Right lobe of liver (tissue), 6 donors: ENCODE measurements around the gene HOXD3. TPM values are rescaled to one million over a fixed set of nuclear protein-coding genes. Genes with fewer than 3 reads are reported as not detected.

Source experiments
- ATAC-seq, 4 donors: fragments of 200-7000 bp; cut with Tn5 transposase; one replicate each; pipeline ENCODE4 v1.9.1; 2020; ENCODE audit warnings: mild to moderate bottlenecking in 4 of 4, moderate library complexity in 4 of 4
- DNase-seq, 3 donors: peaks; one replicate each; pipeline ENCODE4 v3.0.0-alpha.2; 2020
- H3K27ac ChIP-seq, 3 donors: fragments of 200-600 bp; one replicate each; pipeline ENCODE4 v1.8.0; 2022
- H3K27me3 ChIP-seq, 2 donors: fragments of 200-600 bp; one replicate each; pipeline ENCODE4 v1.8.0; 2022
- H3K36me3 ChIP-seq, 4 donors: fragments of 200-600 bp; sonication (generic) in 1 of 4; one replicate each; pipeline versions ENCODE4 v1.5.1 to v1.8.0; 2017 to 2022; ENCODE audit warnings: control low read depth in 1 of 4
- H3K4me1 ChIP-seq, 4 donors: fragments of 200-600 bp; sonication (generic) in 1 of 4; one replicate each; pipeline versions ENCODE4 v1.5.1 to v1.8.0; 2017 to 2022; ENCODE audit warnings: control low read depth in 1 of 4
- H3K4me3 ChIP-seq, 3 donors: fragments of 200-600 bp; one replicate each; pipeline ENCODE4 v1.8.0; 2022
- H3K9me3 ChIP-seq, 4 donors: fragments of 200-600 bp; sonication (generic) in 1 of 4; one replicate each; pipeline versions ENCODE4 v1.5.1 to v1.8.0; 2017 to 2022; ENCODE audit warnings: control low read depth in 1 of 4
- POLR2A ChIP-seq: fragments of 450-650 bp; IDR thresholded peaks from one replicate; pipeline ENCODE4 v1.6.1; 2017; ENCODE audit warnings: antibody characterized with exemption, mild to moderate bottlenecking
- WGBS: methylation state at CpG from one replicate; pipeline ENCODE4 v1.1.6; 2018; ENCODE audit warnings: low coverage, low lambda C conversion rate; ENCODE audit not compliant: insufficient coverage; ENCODE audit errors: missing lambda C conversion rate; 5-methylcytosine and 5-hydroxymethylcytosine counted together
- intact Hi-C, 2 donors: fragments of 100-400 bp; cut with DNase I; formaldehyde crosslinking; loops; one replicate each; pipeline versions ENCODE4 v1.11.2 to v1.14.1; 2022
- total RNA-seq, 6 experiments: library from RNA; depleted of rRNA in 2 of 6; stranded (reverse); fragments of >200 nt in 2 of 6; fragmentation: NEBNext Ultra II Directional in 3 of 6; extraction: Animal tissue kit (Norgen Biotek cat#: 25700) in 3 of 6; gene quantifications; one replicate each; pipeline versions ENCODE4 v1.1.0 to v1.2.4, GENCODE V29; 2016 to 2023
- TF ChIP-seq, protein P1 (sequence below), 4 donors: fragments of 200-600 bp in 3 of 4; fragments of 450-650 bp in 1 of 4; IDR thresholded peaks; one replicate each; pipeline versions ENCODE4 v1.5.1 to v1.8.0; 2016 to 2022; ENCODE audit warnings: antibody characterized with exemption in 4 of 4, mild to moderate bottlenecking in 2 of 4
- donor health status: DM: no; HTN: yes; CAD: no.
- donor health status: DM: no; HTN: no; CAD: no.
- donor health status: DM: no; HTN: no; CAD: no.
- donor health status: DM: no; HTN: yes; CAD: no.
- donor health status: DM: no; HTN: yes; CAD: no.

HOXD3 gene
- total RNA-seq, 6 experiments from 2014 or later: not detected

DNA sequence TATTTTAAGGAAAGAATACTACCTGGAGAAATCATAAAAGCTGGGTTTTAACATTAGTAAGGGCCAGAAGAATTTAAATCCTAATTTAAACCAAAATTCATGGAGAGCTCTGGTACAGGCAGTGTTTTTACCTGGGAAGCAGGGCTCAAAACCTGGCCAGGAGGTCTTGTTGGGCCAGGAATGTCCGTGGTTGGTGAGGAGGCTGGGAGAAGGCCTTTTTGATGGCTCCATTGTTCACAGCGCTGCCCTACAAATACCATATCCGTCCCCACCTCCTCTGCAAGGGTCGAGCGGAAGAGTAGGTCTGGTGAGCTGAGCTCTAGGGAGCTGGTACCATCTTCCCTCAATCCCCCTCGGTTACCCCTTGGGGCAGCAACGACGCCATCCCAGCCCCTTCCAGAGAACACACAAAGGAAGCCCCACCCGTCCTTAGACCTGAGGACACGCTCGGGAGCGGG, 20.5 kb downstream of the HOXD3 start:
- DNase-seq (no peak), ATAC-seq (no peak)
- intact Hi-C loops: no loop called here
- H3K4me3 ChIP-seq: no peak overlapping the region
- H3K36me3 ChIP-seq: no peaks in the 10 kb centered on the region
- 17% methylated on average over 2 of the region's 12 CpGs for WGBS
- TF ChIP-seq POLR2A: no peak
- TF ChIP-seq, protein P1, sequence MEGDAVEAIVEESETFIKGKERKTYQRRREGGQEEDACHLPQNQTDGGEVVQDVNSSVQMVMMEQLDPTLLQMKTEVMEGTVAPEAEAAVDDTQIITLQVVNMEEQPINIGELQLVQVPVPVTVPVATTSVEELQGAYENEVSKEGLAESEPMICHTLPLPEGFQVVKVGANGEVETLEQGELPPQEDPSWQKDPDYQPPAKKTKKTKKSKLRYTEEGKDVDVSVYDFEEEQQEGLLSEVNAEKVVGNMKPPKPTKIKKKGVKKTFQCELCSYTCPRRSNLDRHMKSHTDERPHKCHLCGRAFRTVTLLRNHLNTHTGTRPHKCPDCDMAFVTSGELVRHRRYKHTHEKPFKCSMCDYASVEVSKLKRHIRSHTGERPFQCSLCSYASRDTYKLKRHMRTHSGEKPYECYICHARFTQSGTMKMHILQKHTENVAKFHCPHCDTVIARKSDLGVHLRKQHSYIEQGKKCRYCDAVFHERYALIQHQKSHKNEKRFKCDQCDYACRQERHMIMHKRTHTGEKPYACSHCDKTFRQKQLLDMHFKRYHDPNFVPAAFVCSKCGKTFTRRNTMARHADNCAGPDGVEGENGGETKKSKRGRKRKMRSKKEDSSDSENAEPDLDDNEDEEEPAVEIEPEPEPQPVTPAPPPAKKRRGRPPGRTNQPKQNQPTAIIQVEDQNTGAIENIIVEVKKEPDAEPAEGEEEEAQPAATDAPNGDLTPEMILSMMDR (IDR thresholded peaks at IDR 0.05): no peak
- H3K27ac ChIP-seq: no peak overlapping the region
- no peaks in the 10 kb centered on the region for H3K4me1 ChIP-seq
- no peaks in the 10 kb centered on the region for H3K9me3 ChIP-seq
- peaks cover 18 to 52% of the 10 kb centered on the region in 2 donors for H3K27me3 ChIP-seq

DNA sequence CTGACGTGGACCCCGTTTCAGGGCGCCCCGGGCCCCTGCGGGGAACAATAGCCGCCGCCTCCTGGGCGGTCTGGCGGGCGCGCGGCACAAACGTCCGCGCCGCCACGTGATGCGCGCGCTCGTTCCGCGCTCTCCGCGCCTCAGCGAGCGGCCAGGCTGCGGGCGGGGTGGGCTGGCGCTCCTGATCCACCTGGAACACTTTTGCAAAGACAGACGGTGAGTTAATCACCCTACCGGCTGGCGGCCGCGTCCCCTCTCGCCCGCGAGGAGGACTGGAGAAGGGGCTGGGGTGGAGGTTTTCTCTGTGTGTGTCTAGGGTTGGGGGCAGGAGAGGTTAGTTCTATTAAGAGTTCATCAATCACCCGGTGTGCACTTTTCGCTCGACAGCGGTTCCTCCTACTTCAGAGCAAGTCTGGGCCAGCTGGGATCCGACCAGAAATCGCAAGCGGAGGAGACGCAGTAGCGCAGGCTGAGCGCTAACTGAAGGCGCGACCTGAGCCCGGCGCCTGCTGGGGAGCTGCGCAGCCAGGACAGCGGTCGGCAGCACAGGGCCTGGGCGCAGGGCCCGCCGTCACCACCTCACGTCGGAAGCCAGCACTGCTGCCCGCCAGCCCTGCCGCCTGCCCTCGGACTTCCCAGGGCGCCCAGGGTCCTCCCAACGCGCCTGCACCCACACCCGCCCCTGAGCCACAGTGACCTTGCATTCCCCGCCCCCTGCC, 21.1 kb downstream of the HOXD3 start:
- H3K27ac ChIP-seq: no peak overlapping the region
- intact Hi-C loops: no loop called here
- ATAC-seq (peak in 1 of 4 donors; percentile 37), DNase-seq (no peak)
- H3K36me3 ChIP-seq: no peaks in the 10 kb centered on the region
- no peaks in the 10 kb centered on the region for H3K9me3 ChIP-seq
- WGBS: under 1% methylated on average over 20 of the region's 68 CpGs
- H3K4me1 ChIP-seq: no peaks in the 10 kb centered on the region
- no peak overlapping the region for H3K4me3 ChIP-seq
- peaks cover 18 to 46% of the 10 kb centered on the region in 2 donors for H3K27me3 ChIP-seq
- TF ChIP-seq POLR2A: no peak
- TF ChIP-seq, protein P1 (IDR thresholded peaks at IDR 0.05): no peak

DNA sequence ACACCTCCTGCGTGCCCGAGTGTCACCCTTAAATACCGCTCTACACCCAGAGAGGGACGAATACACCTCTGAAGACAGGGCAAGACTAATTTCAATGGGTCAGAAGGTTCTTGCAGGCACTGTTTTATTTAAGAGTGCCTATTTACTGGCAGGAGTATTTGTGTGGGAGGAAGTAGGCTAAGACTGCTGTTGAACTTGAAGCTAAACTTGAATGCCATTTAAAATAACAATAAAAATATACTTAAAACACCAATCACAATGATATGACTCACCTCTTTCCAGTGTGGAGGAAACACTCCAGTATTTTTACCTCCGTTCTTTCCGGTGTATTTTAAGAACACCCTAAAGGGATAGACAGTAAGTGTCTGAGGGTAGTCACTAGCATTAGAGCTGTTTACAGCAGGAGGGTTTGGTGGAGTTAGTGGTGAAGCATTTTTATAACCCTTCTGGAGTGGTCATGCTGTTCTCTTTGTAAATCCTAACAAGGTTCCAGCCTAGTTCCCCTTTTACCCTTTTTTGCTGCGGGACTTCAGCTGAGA, 21.7 kb downstream of the HOXD3 start:
- intact Hi-C loops: no loop called here
- Histone ChIP-seq H3K27me3 (peaks cover 13 to 40% of the 10 kb centered on the region in 2 donors), H3K27ac (no peak overlapping the region), H3K4me3 (no peak overlapping the region), H3K4me1 (no peaks in the 10 kb centered on the region), H3K36me3 (no peaks in the 10 kb centered on the region), H3K9me3 (no peaks in the 10 kb centered on the region)
- ATAC-seq (no peak), DNase-seq (no peak)
- WGBS: 2% methylated on average over 7 of the region's 7 CpGs
- no peak for TF ChIP-seq POLR2A
- TF ChIP-seq, protein P1 (IDR thresholded peaks at IDR 0.05): no peak

DNA sequence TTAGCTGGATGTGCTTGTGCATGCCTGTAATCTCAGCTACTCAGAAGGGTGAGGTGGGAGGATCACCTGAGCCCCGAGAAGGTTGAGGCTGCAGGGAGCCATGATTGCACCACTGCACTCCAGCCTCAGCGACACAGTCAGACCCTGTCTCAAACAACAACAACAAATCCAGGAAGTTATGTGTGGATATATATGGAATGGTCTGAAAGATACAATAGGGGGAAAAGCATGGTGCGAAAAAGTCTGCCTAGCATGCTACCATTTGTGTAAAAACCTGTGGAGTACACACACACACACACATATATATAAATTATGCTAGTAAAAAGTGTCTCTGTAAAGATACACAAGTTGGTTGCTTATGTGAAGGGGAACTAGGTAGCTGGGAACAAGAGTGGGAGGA, 24.4 kb downstream of the HOXD3 start:
- H3K27ac ChIP-seq: no peak overlapping the region
- H3K36me3 ChIP-seq: no peaks in the 10 kb centered on the region
- H3K4me1 ChIP-seq: no peaks in the 10 kb centered on the region
- DNase-seq: no peak
- WGBS: 40% methylated on average over 3 of the region's 3 CpGs
- TF ChIP-seq POLR2A: no peak
- TF ChIP-seq, protein P1 (IDR thresholded peaks at IDR 0.05): no peak
- H3K27me3 ChIP-seq: peaks cover 5 to 25% of the 10 kb centered on the region in 2 donors
- ATAC-seq: no peak
- no peak overlapping the region for H3K4me3 ChIP-seq
- intact Hi-C loops: no loop called here
- no peaks in the 10 kb centered on the region for H3K9me3 ChIP-seq
